Activated gamma-delta T cell treated with Interleukin-2 at 50 U/mL for 16 hours (primary cell): ENCODE measurements around the gene TRIM7.
"Not testable (repeated sequence)": the region's sequence is repeated elsewhere in the genome, so short reads cannot be mapped to it uniquely, and the experiment has no call there.

Experiments used
- DNase-seq: peaks from one replicate; pipeline ENCODE4 v3.0.0-alpha.2; 2020

TRIM7 gene

DNA sequence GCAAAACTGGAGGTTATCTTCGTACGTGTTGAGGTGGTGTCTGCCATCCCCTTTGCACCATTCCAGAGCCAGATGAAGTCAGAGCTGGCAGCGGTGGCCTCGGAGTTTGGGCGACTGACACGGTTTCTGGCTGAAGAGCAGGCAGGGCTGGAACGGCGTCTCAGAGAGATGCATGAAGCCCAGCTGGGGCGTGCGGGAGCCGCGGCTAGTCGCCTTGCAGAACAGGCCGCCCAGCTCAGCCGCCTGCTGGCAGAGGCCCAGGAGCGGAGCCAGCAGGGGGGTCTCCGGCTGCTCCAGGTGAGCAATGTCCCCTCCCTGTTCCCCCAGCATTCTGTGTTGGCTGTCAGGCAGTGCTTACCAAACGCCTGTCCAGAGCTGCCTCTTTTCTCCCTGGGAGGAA lies 27.6 kb upstream of the TRIM7 start:
- DNase-seq = no peak

DNA sequence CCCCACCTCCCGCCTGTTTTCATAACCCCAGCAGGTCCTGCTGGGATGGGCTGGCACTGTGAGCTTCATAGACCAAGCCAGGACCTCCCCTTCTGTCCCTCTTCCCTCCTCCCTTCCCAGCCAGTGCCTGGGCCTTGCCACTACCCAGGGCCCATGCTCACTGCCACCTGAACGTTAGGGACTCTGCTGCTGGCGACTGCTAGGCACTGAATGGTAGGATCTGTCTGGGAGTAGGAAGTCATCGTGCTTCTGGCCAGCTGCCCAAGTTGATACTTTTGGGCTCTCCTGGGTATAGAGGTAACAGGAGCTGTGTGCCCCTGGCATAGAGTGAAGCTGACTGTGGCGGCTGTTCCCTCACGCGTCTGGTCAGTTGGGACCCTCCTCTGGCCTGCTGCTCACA lies 26.4 kb upstream of the TRIM7 start:
- no peak for DNase-seq

DNA sequence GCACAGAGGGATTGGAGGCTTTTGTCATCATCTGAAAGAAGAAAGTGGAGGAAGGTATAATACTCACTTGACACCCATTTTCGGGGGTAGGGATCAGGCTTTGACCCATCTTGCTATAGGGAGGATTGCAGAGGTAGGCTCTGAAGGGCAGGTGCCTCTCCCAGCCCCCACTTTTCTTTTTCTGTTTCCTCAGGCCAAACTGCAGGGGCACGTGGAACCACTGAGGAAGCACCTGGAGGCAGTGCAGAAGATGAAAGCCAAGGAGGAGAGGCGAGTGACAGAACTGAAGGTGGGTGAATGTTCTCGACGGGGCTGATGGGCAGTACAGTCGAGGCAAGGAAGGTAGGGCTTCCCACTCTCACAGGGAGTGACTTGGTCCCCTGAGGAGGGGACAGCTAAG lies 25.6 kb upstream of the TRIM7 start:
- no peak for DNase-seq

DNA sequence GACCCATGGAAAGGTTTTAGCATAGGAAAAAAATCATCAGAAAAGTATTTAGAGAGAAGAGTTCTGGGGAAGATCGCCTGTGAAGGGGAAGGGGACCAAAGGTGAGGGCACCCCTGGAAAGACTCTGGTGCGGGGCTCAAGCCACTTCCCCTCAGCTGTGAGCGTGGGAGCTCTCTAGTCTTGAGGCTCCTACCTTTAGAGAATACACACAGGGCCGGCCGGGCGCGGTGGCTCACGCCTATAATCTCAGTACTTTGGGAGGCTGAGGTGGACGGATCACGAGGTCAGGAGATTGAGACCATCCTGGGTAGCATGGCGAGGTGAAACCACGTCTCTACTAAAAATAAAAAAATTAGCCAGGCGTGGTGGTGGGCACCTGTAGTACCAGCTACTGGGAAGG lies 25.0 kb upstream of the TRIM7 start:
- no peak for DNase-seq

DNA sequence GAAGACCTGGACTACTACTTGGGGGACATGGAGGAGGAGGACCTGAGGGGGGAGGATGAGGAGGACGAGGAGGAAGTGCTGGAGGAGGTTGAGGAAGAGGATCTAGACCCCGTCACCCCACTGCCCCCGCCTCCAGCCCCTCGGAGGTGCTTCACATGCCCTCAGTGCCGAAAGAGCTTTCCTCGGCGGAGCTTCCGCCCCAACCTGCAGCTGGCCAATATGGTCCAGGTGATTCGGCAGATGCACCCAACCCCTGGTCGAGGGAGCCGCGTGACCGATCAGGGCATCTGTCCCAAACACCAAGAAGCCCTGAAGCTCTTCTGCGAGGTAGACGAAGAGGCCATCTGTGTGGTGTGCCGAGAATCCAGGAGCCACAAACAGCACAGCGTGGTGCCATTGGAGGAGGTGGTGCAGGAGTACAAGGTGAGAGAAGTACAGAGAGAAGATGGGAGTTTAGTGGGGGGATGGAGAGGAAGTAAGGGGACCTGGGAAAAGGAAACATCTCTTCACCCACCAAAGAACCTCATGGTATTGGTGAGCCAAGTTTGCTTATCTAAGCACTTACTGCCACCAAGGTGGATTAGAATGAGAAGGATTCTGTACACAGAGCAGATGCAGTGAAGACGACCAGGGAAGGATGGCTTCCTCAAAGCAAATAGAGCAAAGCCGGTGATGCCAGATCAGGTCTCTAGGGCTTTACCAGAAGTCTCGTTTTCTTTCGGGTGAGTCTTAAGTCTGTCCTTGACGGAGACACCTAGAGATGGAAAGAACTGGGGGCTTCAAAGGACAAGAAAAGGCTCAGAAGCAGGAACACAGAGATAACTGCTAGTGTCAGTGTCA lies 19.6 kb upstream of the TRIM7 start:
- no peak for DNase-seq

DNA sequence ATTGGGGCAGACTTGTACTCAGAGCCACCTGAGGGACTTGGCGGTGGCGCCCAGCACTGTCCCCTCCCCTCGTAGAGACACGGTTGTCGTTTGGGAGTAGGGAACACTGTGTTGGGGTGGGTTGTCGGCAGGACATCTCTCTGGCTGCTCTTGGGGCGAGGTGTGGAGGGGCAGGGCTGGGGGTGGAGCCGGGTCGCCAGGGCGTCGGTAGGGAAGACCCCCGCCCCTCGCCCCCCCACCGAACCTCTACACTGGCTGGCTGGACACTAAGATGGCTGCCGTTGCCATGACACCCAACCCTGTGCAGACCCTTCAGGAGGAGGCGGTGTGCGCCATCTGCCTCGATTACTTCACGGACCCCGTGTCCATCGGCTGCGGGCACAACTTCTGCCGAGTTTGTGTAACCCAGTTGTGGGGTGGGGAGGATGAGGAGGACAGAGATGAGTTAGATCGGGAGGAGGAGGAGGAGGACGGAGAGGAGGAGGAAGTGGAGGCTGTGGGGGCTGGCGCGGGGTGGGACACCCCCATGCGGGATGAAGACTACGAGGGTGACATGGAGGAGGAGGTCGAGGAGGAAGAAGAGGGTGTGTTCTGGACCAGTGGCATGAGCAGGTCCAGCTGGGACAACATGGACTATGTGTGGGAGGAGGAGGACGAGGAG lies 18.9 kb upstream of the TRIM7 start:
- DNase-seq = peak; percentile 39

DNA sequence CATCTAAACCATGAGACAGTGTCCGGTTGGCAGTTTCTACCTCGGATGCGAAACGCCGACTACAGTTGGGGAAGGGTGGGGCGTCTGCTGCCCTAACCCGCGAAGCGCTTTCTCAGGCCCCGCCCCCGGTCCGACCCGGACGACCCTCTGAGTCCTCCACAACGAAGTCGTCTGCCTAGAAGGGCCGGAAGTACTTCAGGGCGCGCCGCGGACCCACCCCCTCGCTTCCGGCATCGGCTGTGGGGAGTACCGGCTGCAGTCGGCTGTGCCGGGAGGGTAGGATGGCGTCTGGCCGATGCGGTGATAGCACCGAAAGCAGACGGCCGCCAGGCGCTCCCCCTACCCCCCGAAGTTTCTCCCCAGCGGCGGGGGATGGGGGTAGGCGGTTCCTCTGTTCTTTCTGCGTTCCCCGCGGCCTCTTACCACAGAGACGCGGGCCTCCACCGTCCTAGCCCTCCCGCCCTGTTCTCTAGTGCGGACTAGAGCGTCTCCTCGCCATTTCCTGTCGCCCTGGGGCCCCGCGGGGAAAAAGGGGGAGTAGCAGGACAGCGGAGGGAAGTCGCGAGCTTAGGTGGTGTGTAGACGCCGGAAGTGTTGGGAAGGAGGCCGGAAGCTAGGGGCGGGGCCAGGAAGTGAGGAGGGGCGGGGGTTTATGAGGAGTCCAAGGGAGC lies 18.2 kb upstream of the TRIM7 start, which contains the start of gene TRIM41:
Gene TRIM41 (plus strand): TSS at position 224 of the 671 bp plus-strand sequence. CDS start 719 bp downstream, outside the sequence.
- DNase-seq = peak; percentile 99

DNA sequence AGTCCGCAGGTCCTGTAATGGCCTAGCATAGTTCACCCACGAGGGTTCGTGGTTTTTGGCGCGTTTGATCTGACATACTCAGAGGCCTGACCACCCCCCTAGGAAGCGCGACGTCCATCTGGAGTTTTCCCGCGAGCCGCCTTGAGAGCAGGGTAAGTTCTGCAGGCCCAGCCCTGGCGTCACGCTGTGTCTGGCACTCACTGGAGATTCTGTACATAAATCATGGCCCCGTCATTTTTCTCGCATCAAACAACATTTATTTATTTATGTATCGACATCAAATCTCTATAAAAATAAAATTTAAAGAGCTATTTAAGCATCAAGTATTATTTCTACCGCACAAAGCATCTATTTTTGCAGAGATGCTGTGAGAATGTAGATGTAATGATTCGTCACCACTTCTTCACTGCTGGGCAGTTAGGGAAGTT lies 17.6 kb upstream of the TRIM7 start:
- no peak for DNase-seq

DNA sequence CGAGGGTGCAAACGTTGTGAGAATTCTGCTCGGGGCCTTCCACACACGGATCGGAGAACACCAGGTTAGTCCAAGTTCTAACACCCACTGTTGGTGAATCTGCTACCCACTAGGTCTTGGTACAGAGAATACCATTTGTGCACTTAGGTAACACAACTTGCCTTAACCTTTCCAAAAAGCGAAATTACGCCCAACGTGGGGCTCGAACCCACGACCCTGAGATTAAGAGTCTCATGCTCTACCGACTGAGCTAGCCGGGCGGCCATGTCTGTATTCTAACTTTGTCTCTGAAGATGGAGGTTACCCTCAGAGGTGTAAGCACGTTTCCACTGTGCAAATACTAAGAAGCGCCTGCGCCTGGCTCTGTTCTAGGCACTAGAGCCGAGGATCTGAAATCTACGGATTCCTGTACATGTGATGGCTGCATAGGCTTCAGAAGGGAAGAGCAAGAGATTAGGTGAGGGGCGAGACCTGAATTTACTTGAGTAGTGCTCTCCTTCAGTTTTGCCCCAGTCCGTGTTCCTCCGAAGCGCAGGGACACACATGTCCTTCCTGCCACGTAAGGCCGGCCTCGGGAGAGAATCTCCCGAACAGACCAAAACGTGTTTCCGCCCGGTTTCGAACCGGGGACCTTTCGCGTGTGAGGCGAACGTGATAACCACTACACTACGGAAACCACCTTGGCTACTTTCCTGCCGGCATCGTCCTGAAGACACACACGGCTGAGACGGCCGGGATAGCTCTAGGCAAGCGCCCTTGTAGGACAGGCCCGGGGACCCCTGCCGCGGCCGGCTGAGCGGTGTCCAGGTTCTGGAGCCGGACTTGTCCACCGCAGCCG lies 17.0 kb upstream of the TRIM7 start:
- DNase-seq = peak; percentile 95

DNA sequence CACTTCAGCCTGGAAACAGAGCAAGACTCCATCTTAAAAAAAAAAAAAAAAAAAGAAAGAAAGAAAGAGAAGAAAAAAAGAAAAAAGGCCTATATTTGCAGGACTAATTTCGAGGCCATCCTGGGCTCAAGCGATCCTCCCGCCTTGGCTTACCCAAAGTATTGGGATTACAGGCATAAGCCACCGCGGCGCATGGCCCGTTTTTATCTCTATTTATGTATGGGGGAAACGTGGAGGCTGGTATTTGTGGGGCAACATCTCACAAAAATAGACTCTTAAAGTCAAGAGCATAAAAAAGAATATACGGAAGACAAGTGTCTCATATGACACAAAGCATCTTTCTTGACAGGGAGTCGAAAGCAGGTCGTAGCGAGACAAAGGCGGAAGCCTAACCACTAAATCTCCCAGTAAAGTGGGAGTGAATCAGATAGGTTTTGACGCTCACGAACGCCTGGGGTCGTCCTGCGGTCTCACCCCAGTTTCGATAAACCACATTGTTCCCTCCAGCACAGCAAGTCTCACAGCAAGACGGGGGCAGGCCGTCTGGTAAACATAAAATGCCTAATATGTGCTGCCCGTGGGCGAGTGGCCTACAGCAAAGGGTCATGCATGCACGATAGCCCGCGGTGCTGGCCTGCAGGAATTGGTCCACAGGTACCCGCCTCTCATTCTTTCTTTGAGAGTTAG lies 16.3 kb upstream of the TRIM7 start:
- DNase-seq = peak; percentile 52

DNA sequence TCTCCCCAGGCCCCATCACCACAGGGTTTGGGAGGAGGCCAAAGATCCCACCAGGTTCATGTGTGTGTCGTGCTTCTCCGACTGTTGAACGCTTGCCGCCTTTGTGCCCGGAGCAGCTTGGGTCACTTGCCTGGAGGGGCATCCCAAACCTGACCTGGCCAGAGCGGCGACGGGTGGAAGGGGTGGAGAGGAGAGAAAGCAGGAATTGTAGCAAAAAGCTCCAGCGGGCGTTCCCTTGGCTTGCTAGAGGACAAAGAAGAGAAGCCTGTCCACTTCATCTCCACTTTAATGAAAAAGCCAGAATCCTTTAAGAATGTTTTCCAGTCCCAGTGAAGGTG lies 15.2 kb upstream of the TRIM7 start:
- DNase-seq = no peak

DNA sequence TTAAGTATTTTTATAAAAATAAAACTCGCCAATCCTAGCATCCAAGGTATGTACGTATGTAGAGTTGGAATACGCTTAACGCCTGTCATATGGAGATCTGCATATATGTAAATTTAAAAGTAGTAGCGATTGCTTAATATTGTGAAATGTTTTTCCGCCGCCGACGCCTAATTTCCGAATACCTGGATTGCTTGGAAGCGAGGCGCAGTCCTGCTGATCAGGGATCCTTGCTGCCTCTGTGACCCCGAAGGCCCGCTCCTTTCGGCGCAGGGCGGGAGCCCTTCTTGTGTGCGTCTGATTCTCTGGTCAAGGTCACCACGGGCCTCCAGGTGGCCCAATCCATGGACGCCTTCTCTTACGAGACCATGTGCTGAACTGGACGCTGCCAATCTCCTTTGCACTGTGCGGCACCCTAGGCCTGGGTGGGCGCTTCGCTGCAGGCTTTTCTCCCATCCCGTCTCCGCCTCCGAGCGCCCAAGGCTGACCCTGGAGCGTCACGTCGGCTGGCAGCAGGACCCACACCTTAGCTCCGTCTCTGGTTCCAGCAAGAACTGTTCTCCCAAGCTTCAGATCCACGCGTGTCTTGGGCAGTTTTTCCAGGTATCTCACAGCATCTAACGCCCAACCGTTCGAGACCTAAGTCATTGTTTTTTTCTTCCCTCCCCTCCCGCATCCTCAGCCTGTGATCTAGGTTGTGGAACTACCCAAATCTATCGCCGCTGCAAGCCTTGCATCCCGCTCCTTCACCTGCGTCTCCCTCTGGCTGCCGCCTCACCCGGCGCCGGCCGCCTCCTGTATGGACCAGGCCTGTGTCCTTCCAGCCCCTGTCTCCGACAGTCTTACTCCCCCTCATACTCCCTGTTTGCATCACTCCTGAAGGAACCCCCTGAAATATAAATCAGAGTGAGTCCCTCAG lies 14.5 kb upstream of the TRIM7 start:
- no peak for DNase-seq

DNA sequence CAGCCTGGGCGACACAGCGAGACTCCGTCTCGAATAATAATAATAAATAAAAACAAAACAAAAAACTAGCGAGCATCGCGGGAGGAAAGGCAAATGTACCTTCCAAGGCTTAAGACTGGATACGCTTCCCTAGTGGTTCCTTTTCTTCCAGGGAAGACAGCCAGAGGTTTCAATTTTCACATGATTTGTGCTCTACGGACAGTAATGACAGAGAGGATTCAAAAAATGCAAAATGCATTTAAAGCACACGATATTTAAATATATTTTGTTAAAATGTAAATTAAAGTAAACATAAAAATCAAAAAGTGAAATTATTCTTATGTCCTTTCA lies 13.8 kb upstream of the TRIM7 start:
- DNase-seq = no peak

DNA sequence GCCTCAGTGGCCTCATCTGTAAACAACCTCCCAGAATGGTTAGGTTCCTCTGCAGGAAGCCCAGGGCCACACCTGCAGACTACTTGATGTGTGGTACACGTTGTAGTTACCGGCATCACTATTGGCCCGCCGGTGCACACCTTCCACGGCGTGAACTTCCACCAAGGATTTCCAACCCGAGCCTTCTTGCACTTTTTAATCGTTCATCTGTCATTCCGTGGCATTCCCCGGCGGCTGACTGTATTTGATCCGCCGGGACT lies 12.7 kb upstream of the TRIM7 start:
- DNase-seq = peak; percentile 37

DNA sequence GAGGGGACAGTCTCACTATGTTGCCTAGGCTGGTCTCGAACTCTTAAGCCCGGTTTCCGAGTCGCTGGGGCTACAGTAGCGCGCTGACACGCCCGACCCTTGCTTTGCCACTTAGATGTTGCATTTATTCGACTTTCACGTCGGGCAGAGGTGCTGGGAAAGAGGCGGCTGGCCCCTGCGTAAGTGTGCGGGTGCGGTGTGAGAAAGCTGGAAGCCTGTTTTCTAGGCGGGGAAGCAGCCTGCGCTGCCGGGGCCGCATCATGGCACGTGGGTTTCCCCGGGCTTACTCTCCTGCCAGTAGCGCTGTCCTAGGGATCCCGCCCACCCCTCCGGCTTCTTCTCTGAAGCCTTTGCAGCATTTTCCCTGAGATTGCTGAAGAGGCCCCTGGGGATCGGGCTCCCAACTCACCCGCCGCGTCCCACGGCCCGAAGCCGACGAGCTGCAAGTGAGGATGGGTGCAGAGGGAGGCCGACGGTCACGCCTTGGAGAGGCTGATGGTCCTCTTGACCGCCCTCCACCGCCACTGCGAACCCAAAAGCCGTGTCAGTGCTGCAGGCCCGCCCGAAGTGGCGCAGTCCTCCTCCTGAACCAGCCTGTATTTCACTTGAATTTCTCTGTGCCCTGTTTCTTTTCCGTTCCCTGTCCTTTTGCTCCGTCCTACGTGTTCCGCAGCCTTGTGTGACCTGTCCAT lies 12.3 kb upstream of the TRIM7 start:
- peak; percentile 52 for DNase-seq

DNA sequence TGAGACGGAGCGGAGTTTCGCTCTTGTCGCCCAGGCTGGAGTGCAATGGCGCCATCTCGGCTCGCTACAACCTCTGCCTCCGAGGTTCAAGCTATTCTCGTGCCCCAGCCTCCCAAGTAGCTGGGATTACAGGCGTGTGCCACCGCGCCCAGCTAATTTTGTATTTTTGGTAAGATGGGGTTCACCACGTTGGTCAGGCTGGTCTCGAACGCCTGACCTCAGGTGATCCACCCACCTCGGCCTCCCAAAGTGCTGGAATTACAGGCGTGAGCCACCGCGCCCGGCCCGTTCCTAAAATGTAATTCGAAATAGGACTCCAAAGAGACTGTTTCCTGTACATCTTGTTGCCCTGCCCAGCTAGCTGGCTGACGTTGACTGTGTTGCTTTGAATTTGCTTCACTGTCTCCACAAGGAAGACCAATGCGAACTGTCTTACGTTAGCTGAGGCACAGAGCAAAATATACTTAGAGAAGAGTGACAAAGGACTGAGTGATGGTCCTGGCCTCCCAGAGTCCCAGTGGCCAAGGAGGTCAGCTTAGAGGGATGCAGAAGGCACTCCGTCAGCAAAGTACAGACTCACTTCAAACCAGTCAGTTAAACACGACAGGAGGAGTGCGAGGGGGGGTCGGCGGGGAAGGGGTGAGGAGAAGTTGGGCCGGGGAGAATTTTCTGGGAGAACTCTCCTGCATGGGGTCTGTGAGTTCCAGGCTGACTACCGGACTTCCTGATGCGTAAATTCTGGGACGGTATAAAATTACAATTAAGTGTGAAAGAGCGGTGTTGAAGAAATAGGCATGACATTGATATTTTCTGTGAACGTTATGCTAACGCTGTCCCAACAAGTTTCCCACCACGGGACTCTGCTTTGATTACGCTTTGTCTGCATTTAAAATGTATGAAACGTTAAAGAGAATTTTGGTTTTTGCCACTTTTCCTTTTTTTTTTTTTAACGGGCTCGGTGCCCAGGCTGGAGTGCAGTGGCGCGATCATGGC lies 11.3 kb upstream of the TRIM7 start:
- no peak for DNase-seq

DNA sequence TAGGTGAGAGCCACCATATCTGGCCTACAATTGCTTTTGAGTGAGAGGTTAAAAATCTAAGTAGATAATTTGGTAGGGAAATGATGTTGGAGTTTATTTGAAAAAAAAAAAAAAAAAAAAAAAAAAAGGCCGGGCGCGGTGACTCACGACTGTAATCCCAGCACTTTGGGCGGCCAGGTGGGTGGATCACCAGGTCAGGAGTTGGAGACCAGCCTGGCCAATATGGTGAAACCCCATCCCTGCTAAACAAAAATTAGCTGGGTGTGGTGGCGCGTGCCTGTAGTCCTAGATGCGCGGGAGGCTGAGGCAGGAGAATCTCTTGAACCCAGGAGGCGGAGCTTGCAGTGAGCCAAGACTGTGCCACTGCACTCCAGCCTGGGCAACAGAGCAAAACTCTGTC lies 9.3 kb upstream of the TRIM7 start:
- not testable (repeated sequence) for DNase-seq

DNA sequence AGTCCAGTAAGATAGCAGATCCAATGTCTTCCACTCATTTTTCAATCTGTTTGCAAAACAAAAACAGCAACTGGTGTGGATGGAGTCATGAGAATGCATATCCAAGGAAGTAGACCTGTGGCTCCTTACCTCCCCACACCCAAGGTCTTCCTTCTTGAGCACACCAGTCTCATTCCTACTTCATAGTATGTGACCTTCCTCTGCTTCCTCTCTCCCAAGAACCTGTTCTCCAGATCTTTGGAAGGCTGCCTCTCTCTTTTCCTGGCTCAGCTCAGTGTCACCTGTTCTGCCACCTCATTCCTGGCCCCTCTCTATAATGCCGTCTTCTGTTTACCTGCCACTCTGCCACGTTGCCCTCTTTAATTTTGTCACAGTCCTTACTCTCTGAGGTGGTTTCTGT lies 7.9 kb upstream of the TRIM7 start:
- DNase-seq = no peak

DNA sequence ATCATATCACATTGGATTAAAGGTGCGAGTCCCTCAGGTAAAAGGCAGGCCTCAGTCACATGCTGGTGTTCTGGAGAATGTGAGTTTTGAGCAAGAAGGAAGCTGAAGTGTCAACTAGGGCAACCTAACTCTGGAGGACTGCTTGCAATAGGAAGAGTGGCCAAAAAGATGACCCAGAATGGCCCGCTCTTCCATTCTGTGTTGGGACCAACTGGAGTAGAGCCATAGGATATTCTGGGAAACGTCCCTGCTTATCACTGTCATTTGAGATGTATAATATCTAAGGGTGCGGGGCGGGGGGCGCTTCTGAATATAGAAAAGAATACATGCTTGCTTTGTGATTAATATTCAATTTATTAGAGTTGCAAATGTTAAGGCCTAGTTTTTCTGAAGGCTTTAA lies 7.1 kb upstream of the TRIM7 start:
- DNase-seq = no peak

DNA sequence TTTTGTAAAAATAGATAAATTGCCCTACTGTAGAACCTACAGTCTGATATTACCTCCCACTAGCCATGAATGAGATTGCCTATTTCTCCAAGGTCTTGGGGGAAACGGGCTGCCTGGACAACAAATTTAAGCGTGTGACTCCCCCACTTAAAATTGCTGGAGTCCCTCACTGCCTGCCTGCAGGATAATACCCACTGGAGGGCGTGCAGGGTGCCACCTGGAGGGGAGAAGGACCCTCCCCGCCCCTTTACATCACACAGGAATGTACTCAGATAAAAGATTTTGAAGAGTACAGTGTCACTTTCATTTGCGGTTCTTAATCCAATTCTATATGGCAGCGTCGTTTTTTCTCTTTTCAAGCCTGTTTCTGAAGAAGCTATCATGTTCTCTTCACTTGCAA lies 6.2 kb upstream of the TRIM7 start:
- no peak for DNase-seq
